ENCODE data around the gene DEFB131A. TPM values are rescaled to one million over a fixed set of nuclear protein-coding genes. Genes with fewer than 3 reads are reported as not detected.
A peak's percentile ranks its signal among the peaks of the same experiment; 100 is the strongest.
"Not testable (repeated sequence)": the region's sequence is repeated elsewhere in the genome, so short reads cannot be mapped to it uniquely, and the experiment has no call there.

Gene DEFB131A
- total RNA-seq, 4 donors from 2014 or later, result not detected

DNA sequence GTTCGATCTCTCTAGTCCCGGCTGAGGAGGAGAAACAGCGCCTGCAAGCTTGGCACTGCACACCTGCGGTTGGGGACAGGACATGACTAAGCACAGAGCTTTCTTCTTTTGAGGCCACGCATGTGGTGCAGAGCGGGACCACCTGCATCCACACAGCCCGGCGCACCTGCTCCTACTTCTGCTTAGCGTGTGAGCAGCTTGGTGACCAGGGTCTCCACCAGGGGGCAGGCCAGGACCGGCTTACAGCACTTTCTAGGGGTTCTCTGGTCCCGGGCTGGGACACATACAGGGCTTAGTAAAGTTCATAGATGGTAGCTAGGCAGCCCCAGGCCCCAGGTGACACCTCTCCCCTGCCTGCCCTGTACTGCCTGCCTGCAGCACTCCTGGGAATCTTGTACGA lies 51.2 kb downstream of the DEFB131A start:
- Histone ChIP-seq H3K4me1 (peaks cover 0 to 14% (median 7%) of the 10 kb centered on the region in 3 donors), H3K27me3 (peaks cover 0 to 46% (median 2%) of the 10 kb centered on the region in 4 donors)
- DNase-seq; H3K4me3 ChIP-seq; H3K9me3 ChIP-seq; H3K36me3 ChIP-seq; H3K27ac ChIP-seq; intact Hi-C loops (cut with DNase I): not testable (repeated sequence)
- 6% methylated on average over 9 of the region's 12 CpGs; no CpG with 5 or more reads in 1 of the 2 donors for WGBS, 2 donors
- TF ChIP-seq, protein P1, sequence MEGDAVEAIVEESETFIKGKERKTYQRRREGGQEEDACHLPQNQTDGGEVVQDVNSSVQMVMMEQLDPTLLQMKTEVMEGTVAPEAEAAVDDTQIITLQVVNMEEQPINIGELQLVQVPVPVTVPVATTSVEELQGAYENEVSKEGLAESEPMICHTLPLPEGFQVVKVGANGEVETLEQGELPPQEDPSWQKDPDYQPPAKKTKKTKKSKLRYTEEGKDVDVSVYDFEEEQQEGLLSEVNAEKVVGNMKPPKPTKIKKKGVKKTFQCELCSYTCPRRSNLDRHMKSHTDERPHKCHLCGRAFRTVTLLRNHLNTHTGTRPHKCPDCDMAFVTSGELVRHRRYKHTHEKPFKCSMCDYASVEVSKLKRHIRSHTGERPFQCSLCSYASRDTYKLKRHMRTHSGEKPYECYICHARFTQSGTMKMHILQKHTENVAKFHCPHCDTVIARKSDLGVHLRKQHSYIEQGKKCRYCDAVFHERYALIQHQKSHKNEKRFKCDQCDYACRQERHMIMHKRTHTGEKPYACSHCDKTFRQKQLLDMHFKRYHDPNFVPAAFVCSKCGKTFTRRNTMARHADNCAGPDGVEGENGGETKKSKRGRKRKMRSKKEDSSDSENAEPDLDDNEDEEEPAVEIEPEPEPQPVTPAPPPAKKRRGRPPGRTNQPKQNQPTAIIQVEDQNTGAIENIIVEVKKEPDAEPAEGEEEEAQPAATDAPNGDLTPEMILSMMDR (IDR thresholded peaks at IDR 0.05), result peak in 5 of 6 experiments; percentile 27 to 63 (median 43)

DNA sequence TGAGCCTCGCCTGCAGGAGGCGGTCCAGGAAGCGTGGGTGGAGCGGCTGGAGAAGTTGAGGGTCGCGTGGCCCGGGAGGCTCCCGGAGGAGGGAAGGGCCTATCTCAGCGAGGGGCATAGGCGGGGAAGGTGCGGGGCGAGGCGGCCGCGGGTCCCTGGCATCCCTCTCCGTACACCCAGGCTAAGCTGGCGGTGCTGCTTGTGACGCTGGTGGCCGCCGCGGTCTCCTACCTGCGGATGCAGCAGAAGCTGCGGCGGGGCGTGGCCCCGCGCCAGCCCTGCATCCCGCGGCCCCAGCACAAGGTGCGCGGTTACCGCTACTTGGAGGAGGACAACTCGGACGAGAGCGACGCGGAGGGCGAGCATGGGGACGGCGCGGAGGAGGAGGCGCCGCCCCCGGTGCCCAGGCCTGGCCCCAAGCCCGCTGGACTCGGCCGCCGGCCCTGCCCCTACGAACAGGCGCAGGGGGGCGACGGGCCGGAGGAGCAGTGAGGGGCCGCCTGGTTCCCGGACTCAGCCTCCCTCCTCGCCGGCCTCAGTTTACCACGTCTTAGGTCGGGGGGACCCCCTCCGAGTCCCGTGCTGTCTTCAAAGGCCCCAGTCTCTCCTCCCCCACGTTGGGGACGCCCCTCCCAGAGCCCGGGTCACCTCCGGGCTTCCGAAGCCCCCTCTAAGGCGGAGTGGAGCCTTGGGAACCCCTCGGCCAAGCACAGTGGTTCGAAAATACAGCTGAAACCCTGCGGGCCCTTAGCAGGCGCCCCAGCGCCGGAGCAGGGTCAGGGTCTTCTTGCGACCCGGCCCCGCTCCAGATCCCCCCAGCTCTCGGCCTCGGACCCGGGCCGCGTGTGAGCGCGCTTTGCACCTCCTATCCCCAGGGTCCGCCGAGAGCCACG lies 53.6 kb downstream of the DEFB131A start:
- no CpG with 5 or more reads among the region's 86 CpGs for WGBS, 2 donors
- H3K36me3 ChIP-seq; H3K27ac ChIP-seq; H3K9me3 ChIP-seq; DNase-seq; intact Hi-C loops (cut with DNase I): not testable (repeated sequence)
- Histone ChIP-seq H3K27me3 (peaks cover 0 to 41% (median 2%) of the 10 kb centered on the region in 4 donors), H3K4me1 (peaks cover 0 to 14% (median 7%) of the 10 kb centered on the region in 3 donors), H3K4me3 (peak overlapping the region in 3 of 4 donors; percentile 5 to 9 (median 7))

DNA sequence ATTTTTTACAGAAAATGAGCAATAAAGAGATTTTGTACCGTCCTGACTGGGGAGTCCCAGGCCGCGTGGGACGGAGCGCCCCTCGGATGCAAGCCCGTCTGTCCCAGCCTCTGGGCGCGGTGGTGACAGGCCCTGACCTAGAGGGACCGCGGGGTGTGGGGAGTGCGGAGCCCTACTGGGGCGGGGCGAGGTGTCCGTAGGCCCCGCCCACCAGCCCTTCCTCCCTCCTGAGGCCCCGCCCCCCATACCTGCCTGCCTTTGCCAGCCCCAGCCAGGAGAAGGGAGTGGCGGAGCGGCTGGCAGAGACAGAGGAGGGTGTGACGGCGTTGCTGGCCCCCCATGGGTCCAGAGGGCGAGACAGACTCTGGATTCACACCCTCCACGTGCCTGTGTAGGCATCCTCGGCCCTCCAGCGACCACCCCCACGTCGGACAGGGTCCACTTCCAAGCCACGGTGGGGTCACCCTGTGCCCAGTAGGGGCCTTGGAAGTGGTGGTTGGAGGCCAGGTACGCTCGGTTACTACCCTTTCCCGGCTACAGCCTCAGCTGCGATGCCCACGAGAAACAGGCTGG lies 54.3 kb downstream of the DEFB131A start:
- H3K36me3 ChIP-seq; H3K27ac ChIP-seq; H3K9me3 ChIP-seq; DNase-seq; intact Hi-C loops (cut with DNase I): not testable (repeated sequence)
- H3K4me1 ChIP-seq, result peaks cover 0 to 14% (median 7%) of the 10 kb centered on the region in 3 donors
- peaks cover 0 to 41% (median 2%) of the 10 kb centered on the region in 4 donors for H3K27me3 ChIP-seq
- H3K4me3 ChIP-seq, result peak overlapping the region in 3 of 4 donors; percentile 5 to 9 (median 7)
- no CpG with 5 or more reads among the region's 33 CpGs for WGBS, 2 donors

DNA sequence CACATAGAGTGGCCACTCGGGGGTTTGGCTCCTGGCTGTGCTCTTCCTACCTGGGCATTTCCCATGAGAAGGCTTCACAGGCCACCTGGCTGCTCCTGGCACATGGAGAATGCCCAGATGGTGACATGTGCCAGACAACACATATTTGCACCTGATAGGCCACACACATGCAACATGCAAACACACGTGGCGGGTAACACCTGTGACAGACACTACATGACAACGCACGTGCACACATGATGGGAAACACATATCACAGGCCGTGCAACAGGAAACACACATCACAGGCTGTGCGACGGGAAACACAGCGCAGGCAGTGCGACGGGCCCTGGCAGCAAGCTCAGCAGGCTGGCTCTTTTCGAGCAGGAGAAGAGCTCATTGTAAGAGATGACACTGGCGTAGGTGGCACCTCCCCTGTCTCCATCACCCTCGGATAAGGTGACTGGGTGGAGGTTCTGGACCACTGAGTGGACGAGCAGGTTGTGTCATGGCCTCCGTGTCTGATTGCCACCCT lies 55.8 kb downstream of the DEFB131A start:
- H3K27ac ChIP-seq; H3K9me3 ChIP-seq; H3K4me3 ChIP-seq; intact Hi-C loops (cut with DNase I); DNase-seq; H3K36me3 ChIP-seq: not testable (repeated sequence)
- peaks cover 0 to 37% (median 2%) of the 10 kb centered on the region in 4 donors for H3K27me3 ChIP-seq
- 83 to 93% methylated on average over 10 to 15 of the region's 16 CpGs for WGBS, 2 donors
- peaks cover 0 to 14% (median 7%) of the 10 kb centered on the region in 3 donors for H3K4me1 ChIP-seq

Small RNA genes lying within 50 kb of the gene (small RNA-seq; reads per million reads assigned to genes)
- 0 reads per million in 4 donors for gene RNA5SP153

Other genes with a start within 250 kb of the DEFB131A start
- not detected for gene USP17L10, start 233.8 kb upstream of the DEFB131A start, total RNA-seq
- not detected for gene USP17L11, start 229.0 kb upstream of the DEFB131A start, total RNA-seq
- not detected for gene USP17L12, start 224.3 kb upstream of the DEFB131A start, total RNA-seq
- not detected for gene USP17L13, start 219.5 kb upstream of the DEFB131A start, total RNA-seq
- not detected for gene USP17L15, start 210.0 kb upstream of the DEFB131A start, total RNA-seq
- gene USP17L17, start 200.5 kb upstream of the DEFB131A start, total RNA-seq, result not detected
- not detected for gene USP17L18, start 195.8 kb upstream of the DEFB131A start, total RNA-seq
- not detected for gene USP17L19, start 191.0 kb upstream of the DEFB131A start, total RNA-seq
- not detected for gene USP17L20, start 186.3 kb upstream of the DEFB131A start, total RNA-seq
- not detected for gene USP17L21, start 181.5 kb upstream of the DEFB131A start, total RNA-seq
- gene USP17L22, start 176.8 kb upstream of the DEFB131A start, total RNA-seq, result not detected
- gene USP17L24, start 119.2 kb upstream of the DEFB131A start, total RNA-seq, result not detected
- not detected for gene USP17L25, start 114.5 kb upstream of the DEFB131A start, total RNA-seq
- not detected for gene USP17L26, start 109.8 kb upstream of the DEFB131A start, total RNA-seq
- gene USP17L5, start 105.0 kb upstream of the DEFB131A start, total RNA-seq, result not detected
- not detected for gene USP17L27, start 100.3 kb upstream of the DEFB131A start, total RNA-seq
- gene USP17L28, start 95.5 kb upstream of the DEFB131A start, total RNA-seq, result not detected
- gene USP17L29, start 90.8 kb upstream of the DEFB131A start, total RNA-seq, result not detected
- not detected for gene USP17L30, start 81.3 kb upstream of the DEFB131A start, total RNA-seq

All from esophagus squamous epithelium (tissue), 5 donors.